K562 (cell line): ENCODE results near the gene SLC39A11. TPM values are rescaled to one million over a fixed set of nuclear protein-coding genes. Genes with fewer than 3 reads are reported as not detected.
A peak's percentile ranks its signal among the peaks of the same experiment; 100 is the strongest.

Source experiments
- ATAC-seq: fragments of 200-7000 bp; cut with Tn5 transposase; 3 replicates; pipeline ENCODE4 v1.9.1; 2020; ENCODE audit warnings: moderate library complexity
- BruUV-seq: library from RNA; stranded (reverse); fragments of 400-500 nt; replicated peaks from 2 replicates; lab custom pipeline; 2021; lab: Mats Ljungman, UMichigan
- CTCF ChIA-PET: fragments of 300-600 bp; formaldehyde crosslinking; extraction: SDS; loops from one replicate; lab custom pipeline; 2021; ENCODE audit warnings: low intra/inter-chr PET ratio; lab: Yijun Ruan, JAX
- POLR2A ChIA-PET: fragments of 300-600, 350-650 bp; sonication (Branson Sonifier 250); formaldehyde crosslinking; extraction: SDS; loops from one replicate; lab custom pipeline; 2021; ENCODE audit warnings: antibody characterized with exemption, inconsistent platforms; lab: Yijun Ruan, JAX
- DNase-seq, 4 experiments: peaks; one replicate each; pipeline versions ENCODE4 v3.0.0 to v3.0.0-alpha.2; 2011 to 2018; ENCODE audit warnings: low spot score in 3 of 4, mixed read lengths in 3 of 4; ENCODE audit errors: extremely low read depth in 1 of 4
- FAIRE-seq: peaks from 2 replicates; lab custom pipeline; 2011; peaks lifted over from hg19 to GRCh38; lab: Jason Lieb, UNC
- H2AFZ ChIP-seq: 2 replicates; pipeline ENCODE4 v1.6.0; 2011; ENCODE audit warnings: low read depth, low read length, control low read depth, inconsistent platforms
- H3K27ac ChIP-seq: fragments of 200-600 bp; 3 replicates; pipeline ENCODE4 v1.8.0; 2011; ENCODE audit warnings: low read depth, mild to moderate bottlenecking, control low read depth, inconsistent platforms, low read length, moderate library complexity, mixed read lengths; ENCODE audit errors: extremely low read depth
- H3K27me3 ChIP-seq, 2 experiments: fragments of 300-600 bp in 1 of 2; 2 replicates in 1 of 2; 3 replicates in 1 of 2; pipeline versions ENCODE4 v1.6.0 to v1.8.0; 2011; ENCODE audit warnings: inconsistent platforms in 2 of 2, low read length in 2 of 2, mild to moderate bottlenecking in 1 of 2, mixed read lengths in 1 of 2, moderate library complexity in 1 of 2; ENCODE audit not compliant: control insufficient read depth in 2 of 2, insufficient read depth in 2 of 2
- H3K36me3 ChIP-seq: fragments of 300-600 bp; 3 replicates; pipeline ENCODE4 v1.8.0; 2011; ENCODE audit warnings: mild to moderate bottlenecking, low read length, inconsistent platforms; ENCODE audit not compliant: control insufficient read depth, insufficient read depth
- H3K4me1 ChIP-seq, 2 experiments: fragments of 200-600 bp in 1 of 2; replicated peaks in 1 of 2; 2 replicates in 1 of 2; 3 replicates in 1 of 2; pipeline versions ENCODE4 v1.5.1 to v1.8.0; 2011; ENCODE audit warnings: inconsistent platforms in 2 of 2, low read length in 2 of 2, mild to moderate bottlenecking in 1 of 2, mixed read lengths in 1 of 2, moderate library complexity in 1 of 2; ENCODE audit not compliant: control insufficient read depth in 2 of 2, insufficient read depth in 2 of 2
- H3K4me2 ChIP-seq: 2 replicates; pipeline ENCODE4 v1.6.1; 2011; ENCODE audit warnings: low read length, control low read depth, inconsistent platforms, mixed read lengths; ENCODE audit not compliant: insufficient read depth
- H3K4me3 ChIP-seq: fragments of 200-600 bp; sonication (generic), shearing (Covaris generic); 2 replicates; pipeline ENCODE4 v1.5.1; 2016; ENCODE audit warnings: control low read depth, inconsistent platforms
- H3K79me2 ChIP-seq: fragments of 200-600 bp; 3 replicates; pipeline ENCODE4 v1.8.0; 2011; ENCODE audit warnings: low read length, inconsistent platforms; ENCODE audit not compliant: control insufficient read depth, insufficient read depth
- H3K9ac ChIP-seq, 2 experiments: 2 replicates each; pipeline versions ENCODE4 v1.6.0 to v1.6.1; 2011; ENCODE audit warnings: low read depth in 2 of 2, low read length in 2 of 2, control low read depth in 1 of 2, inconsistent platforms in 1 of 2, mild to moderate bottlenecking in 1 of 2, mixed read lengths in 1 of 2; ENCODE audit not compliant: insufficient read depth in 1 of 2
- H3K9me1 ChIP-seq: one replicate; pipeline ENCODE4 v1.6.0; 2011; ENCODE audit warnings: inconsistent platforms, mild to moderate bottlenecking, low read length, moderate library complexity; ENCODE audit not compliant: control insufficient read depth, insufficient read depth
- H3K9me3 ChIP-seq: replicated peaks from 2 replicates; pipeline ENCODE4 v1.5.1; 2011; ENCODE audit warnings: low read depth, low read length, inconsistent platforms; ENCODE audit not compliant: control insufficient read depth, insufficient read depth
- H4K20me1 ChIP-seq: replicated peaks from 2 replicates; pipeline ENCODE4 v1.6.1; 2011; ENCODE audit warnings: low read length, inconsistent platforms, mixed read lengths; ENCODE audit not compliant: control insufficient read depth, insufficient read depth
- BRD4 ChIP-seq: fragments of 200-600 bp; sonication (generic); IDR thresholded peaks from 2 replicates; pipeline ENCODE4 v1.6.1; 2017; ENCODE audit warnings: inconsistent platforms
- HNRNPK ChIP-seq: fragments of 200-400 bp; formaldehyde crosslinking; IDR thresholded peaks from one replicate; pipeline ENCODE4 v1.6.1; 2018; ENCODE audit warnings: mild to moderate bottlenecking, low read depth, low read length; ENCODE audit not compliant: poor library complexity, severe bottlenecking
- MCM5 ChIP-seq: fragments of 450-650 bp; IDR thresholded peaks from 2 replicates; pipeline ENCODE4 v1.6.1; 2016; ENCODE audit warnings: low read depth
- MTA1 ChIP-seq: fragments of 450-650 bp; IDR thresholded peaks from 2 replicates; pipeline ENCODE4 v1.6.1; 2017; ENCODE audit warnings: borderline replicate concordance
- PHF8 ChIP-seq: fragments of 200-600 bp; sonication (generic); IDR thresholded peaks from 2 replicates; pipeline ENCODE4 v1.6.1; 2012; ENCODE audit warnings: mixed run types, mild to moderate bottlenecking, inconsistent platforms, low read length, moderate library complexity, borderline replicate concordance
- ZNF12 ChIP-seq: sonication (generic); formaldehyde crosslinking; IDR thresholded peaks from 2 replicates; pipeline ENCODE4 v1.4.0; 2020; ENCODE audit warnings: mild to moderate bottlenecking, missing genetic modification reagents
- WGBS: fragments of 100-300 bp; shearing (Covaris generic); methylation state at CpG from one replicate; pipeline ENCODE4 v1.1.6; 2016; ENCODE audit warnings: low coverage, mixed read lengths; ENCODE audit not compliant: insufficient coverage; ENCODE audit errors: missing lambda C conversion rate; 5-methylcytosine and 5-hydroxymethylcytosine counted together
- in situ Hi-C: fragments of 300-500 bp; cut with MboI; formaldehyde crosslinking; loops from 4 replicates; pipeline ENCODE4 v1.15.0; 2018; ENCODE audit warnings: inconsistent platforms, mixed read lengths
- intact Hi-C: fragments of 100-400 bp; cut with micrococcal nuclease; formaldehyde crosslinking; loops from 2 replicates; pipeline ENCODE4 v1.14.2; 2022
- polyA plus RNA-seq, 8 experiments: library from polyadenylated mRNA; depleted of rRNA in 4 of 8; stranded (reverse) in 5 of 8; unstranded in 3 of 8; fragments of >200 nt; fragmentation: Nextera tagmentation in 2 of 8; fragmentation: Illumina TruSeq in 1 of 8; extraction: Ambion mirVana in 2 of 8; extraction: Trizol in 1 of 8; gene quantifications; 2 replicates each; pipeline versions ENCODE4 v1.2.1 to v1.2.3, GENCODE V29; 2011 to 2014; ENCODE audit warnings: inconsistent platforms in 1 of 8, missing spikeins in 1 of 8
- total RNA-seq, 7 experiments: library from RNA; depleted of rRNA in 6 of 7; stranded (reverse); fragments of >200 nt in 6 of 7; fragmentation: Illumina TruSeq in 2 of 7; extraction: Trizol in 2 of 7; gene quantifications; 2 replicates each; pipeline versions ENCODE4 v1.2.1 to v1.2.3, GENCODE V29; 2011 to 2021; ENCODE audit warnings: low replicate concordance in 1 of 7
- TF ChIP-seq, protein P1 (sequence below): fragments of 450-650 bp; formaldehyde crosslinking; IDR thresholded peaks from 2 replicates; pipeline ENCODE4 v1.4.0; 2022; ENCODE audit warnings: missing genetic modification characterization

SLC39A11 gene
- total and polyA plus RNA-seq, 9 of the 15 experiments (the other 6 are each of a cell fraction or from before 2014, with no cell fraction given) = 10.5 to 26.4 (median 13.4) TPM

DNA sequence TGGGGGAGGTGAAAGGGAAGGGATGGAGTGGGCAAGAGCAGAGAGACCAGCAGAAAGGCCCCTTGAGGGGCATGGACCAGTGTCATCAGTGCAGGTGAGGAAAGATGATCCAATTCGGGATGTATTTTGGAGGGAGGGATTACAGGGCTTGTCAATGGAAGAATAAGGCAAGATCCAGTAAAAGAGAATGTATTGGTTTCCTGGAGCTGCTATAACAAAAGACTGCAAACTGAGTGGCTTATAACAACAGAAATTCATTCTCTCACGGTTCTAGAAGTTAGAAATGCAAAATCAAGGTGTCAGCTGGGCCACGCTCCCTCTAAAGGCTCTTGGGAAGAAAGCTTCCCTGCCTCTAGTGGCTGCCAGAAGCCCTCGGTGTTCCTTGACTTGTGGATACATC, 41.7 kb downstream of the SLC39A11 start:
- H4K20me1 ChIP-seq = no peaks in the 10 kb centered on the region
- DNase-seq (no peak), ATAC-seq (no peak), FAIRE-seq (no peak)
- H2AFZ ChIP-seq = no peak overlapping the region
- H3K36me3 ChIP-seq = no peaks in the 10 kb centered on the region
- no peaks in the 10 kb centered on the region for H3K9me1 ChIP-seq
- POLR2A ChIA-PET = no interaction called here
- H3K4me1 ChIP-seq = peaks cover 0 to 7% of the 10 kb centered on the region in 2 experiments; a peak in 2 of 5 replicates
- intact Hi-C loops = no loop called here
- no peaks in the 10 kb centered on the region for H3K79me2 ChIP-seq
- in situ Hi-C loops = no loop called here
- CTCF ChIA-PET = no interaction called here
- no TSS peak for BruUV-seq
- no peak for TF ChIP-seq HNRNPK
- no peak for TF ChIP-seq MCM5
- no peak for TF ChIP-seq MTA1
- TF ChIP-seq ZNF12 (CRISPR knock-in tag) = peak; percentile 84; the same call in 1 of the 2 replicates
- no peak for TF ChIP-seq BRD4
- TF ChIP-seq PHF8 = no peak
- TF ChIP-seq, protein P1, sequence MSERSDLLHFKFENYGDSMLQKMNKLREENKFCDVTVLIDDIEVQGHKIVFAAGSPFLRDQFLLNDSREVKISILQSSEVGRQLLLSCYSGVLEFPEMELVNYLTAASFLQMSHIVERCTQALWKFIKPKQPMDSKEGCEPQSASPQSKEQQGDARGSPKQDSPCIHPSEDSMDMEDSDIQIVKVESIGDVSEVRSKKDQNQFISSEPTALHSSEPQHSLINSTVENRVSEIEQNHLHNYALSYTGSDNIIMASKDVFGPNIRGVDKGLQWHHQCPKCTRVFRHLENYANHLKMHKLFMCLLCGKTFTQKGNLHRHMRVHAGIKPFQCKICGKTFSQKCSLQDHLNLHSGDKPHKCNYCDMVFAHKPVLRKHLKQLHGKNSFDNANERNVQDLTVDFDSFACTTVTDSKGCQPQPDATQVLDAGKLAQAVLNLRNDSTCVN = no peak
- H3K4me2 ChIP-seq = no peak overlapping the region
- H3K9me3 ChIP-seq = no peaks in the 10 kb centered on the region
- WGBS = 71% methylated on average over 4 of the region's 4 CpGs
- H3K27me3 ChIP-seq = no peaks in the 10 kb centered on the region
- no peak overlapping the region for H3K4me3 ChIP-seq
- no peak overlapping the region for H3K9ac ChIP-seq
- H3K27ac ChIP-seq = no peak overlapping the region
